GM21447 (cell line): ENCODE results near the gene CAPS.

Experiments used
- ATAC-seq: cut with Tn5 transposase; IDR thresholded peaks from one replicate; pipeline ENCODE4 v1.9.1; 2021; ENCODE audit not compliant: unreplicated experiment

Gene CAPS

DNA sequence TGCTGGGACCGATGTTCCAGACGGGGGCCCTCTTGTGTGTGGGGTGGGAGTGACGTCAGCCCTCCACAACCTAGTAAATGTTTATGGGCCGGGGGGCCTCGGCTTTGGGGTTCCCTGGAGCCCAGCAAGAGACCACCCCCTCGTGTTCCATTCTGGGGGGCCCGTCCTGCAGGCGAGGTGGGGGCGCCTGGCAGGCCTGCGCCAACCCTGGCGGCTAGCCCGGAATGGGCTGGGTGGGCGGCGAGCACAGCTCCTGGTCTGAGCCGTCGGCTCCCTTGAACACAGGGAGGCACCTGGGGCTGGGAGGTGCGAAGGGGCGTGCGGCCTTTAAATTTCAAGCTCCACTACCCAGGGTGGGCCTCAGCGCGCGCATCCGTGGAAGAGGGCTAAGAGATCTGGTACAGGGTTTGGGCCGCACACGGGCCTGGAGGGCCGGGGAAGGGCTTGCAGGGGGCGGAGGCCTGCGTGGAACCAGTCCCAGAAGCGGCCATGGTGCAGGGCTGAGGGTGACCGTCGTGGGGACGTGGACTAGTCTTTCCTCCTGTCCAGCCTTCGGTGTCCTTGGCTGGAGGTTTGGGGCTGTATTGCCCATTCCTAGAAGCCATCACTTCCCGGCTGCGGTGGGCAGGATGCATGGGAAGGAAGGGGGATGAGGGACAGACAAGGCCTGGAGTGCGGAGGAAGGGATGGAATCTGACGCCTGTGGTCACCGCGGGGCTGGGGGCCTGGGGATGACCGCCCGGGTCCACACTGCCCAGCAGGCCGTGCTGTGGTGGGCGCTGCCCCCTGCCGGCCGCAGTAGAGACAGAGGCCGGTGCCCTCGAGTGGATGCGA lies 21.9 kb upstream of the CAPS start:
- no peak for ATAC-seq

DNA sequence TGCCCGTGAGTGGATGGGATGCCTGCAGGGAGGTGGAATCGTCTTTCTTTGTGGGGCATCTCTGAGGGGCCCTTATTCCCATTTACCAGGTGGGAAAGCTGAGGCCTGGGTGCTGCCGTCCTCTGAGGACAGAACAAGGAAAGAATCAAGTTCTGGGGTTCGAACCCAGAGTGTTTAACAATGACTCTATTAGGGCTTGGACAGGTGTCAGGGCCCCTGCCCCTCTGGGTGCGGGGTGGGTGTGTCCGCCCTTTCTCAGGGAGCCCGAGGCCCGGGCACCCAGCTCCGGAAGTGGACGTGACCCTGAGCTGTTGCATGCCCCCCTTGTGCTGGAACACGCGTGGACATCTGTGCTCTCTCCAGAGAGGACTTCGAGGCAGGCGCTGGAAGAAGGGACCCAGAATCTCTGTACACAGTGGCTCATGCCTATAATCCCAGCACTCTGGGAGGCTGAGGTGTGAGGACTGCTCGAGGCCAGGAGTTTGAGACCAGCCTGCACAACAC lies 21.2 kb upstream of the CAPS start:
- ATAC-seq: no peak

DNA sequence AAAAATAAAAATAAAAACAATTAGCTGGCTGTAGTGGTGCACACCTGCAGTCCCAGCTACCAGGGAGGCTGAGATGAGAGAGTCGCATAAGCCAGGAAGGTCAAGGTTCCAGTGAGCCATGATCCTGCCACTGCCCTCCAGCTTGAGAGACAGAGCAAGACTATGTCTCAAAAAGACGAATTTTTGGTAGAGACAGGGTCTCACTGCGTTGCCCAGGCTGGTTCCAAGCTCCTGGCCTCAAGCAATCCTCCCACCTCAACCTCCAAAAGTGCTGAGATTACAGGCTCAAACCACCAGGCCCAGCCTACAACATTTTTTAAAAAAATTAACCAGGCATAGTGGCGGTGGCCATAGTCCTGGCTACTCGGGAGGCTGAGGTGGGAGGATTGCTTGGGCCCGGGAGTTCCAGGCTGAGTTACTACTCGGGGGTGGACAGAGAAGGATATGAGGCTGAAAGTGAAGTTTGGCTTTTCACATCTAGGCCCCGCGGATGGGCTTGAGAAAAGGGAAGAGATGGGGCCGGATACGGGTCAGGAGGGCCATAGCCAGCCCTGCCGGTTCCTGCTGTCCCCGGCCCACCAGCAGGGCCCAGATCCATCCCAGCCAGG lies 20.7 kb upstream of the CAPS start:
- ATAC-seq: no peak

DNA sequence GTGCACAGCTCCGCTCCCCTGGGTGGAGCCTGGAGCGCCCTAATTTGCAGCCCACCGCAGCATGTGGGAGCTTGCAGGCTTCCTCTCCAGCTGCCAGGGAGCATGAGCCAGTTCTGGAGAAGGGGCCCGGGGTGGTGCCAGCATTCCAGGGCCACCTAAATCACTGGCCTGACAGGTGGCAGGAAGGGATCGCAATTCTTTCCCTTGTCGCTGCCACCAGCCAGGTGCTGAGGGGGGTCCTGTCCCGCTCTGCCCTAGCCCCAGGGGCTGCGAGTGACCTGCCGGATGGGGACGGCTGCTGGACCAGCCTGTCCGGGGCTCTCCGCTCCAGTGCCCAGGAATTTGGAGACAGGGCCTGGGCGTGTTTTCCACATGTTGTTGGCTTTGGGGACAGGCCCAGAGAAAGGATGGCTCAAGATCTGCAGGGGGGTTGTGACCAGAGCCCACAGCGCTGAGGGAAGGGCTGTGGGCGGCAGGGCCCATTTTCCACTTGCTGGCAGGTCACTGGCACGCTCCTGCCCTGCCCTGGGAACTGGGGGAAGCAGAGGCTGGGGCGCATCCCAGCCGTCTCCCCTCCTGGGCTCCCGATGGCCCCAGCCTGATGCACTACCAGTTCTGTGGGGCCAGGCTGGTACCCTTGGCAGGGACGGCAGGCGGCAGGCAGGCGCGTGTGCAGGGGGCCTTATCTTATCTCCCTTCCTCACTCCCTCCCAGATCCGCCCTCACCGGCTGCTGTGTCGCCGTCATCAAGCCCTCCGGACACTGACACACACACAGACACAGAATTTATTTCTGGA lies 19.9 kb upstream of the CAPS start:
- no peak for ATAC-seq

DNA sequence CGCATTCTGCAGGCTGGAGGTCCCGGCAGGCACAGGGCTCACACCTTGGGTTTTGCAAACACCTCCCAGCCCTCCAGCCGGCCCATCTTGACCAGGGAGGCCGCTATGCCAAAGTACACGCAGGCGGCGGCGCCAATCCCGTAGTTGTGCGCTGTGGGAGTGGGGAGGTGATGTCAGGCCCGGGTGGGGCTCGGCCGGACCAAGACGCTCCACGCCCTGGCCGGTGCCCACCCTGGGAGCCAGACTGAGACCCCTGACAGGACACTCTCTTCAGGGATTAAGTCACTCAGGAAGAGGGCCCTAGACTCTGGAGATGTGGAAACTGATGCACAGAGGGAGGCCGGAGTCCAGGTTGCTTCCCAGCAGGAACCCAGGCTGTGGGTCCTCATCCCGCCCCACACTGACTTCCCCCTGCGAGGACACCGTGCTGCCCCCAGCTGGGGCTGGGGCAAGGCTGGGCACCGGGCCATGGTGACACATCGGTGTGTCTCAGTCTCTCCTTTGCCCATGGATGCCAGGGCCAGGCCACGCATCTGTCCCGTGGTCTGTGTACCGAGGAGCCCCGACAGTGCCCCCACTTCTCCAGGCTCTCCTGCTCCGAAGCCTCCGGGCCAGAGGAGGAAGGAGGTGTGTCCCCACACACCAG lies 19.2 kb upstream of the CAPS start:
- ATAC-seq: no peak

DNA sequence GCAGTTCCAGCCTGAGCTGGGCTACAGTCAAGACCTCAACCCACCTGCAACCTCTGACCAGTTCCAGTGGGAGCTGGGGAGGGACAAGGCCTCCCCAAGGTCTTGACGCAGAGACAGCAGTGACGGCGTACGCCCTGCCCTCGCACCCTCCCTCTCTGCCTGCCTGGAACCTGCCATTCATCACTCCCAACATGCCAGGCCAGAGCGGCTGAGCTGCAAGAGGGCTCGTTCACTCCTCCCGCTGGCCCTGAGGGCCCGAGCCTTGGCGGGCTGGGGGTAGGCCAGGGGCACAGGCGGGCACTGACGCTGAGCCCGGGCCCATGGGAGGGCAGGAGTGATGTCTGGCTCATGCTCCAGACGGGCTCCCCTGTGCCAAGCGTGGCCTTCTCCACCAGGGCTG lies 18.6 kb upstream of the CAPS start:
- ATAC-seq: no peak

DNA sequence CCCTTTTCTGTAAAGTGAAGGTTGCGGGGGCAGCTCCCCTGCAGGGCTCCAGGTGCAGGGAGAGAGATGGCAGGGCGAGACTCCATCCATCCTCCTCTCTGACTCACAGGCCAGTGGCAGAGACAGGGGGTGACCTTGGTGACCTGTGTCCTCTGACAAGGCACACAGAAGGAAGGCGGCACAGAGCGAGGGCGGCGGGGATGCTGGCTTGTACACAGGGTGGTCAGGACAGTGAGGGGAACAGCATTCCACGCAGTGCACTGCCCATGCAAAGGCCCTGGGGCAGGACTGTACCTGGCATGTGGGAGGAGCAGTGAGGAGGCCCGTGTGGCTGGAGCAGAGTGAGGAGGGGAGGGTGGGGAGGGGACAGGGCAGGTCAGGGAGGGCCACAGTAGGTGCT lies 18.2 kb upstream of the CAPS start:
- no peak for ATAC-seq

DNA sequence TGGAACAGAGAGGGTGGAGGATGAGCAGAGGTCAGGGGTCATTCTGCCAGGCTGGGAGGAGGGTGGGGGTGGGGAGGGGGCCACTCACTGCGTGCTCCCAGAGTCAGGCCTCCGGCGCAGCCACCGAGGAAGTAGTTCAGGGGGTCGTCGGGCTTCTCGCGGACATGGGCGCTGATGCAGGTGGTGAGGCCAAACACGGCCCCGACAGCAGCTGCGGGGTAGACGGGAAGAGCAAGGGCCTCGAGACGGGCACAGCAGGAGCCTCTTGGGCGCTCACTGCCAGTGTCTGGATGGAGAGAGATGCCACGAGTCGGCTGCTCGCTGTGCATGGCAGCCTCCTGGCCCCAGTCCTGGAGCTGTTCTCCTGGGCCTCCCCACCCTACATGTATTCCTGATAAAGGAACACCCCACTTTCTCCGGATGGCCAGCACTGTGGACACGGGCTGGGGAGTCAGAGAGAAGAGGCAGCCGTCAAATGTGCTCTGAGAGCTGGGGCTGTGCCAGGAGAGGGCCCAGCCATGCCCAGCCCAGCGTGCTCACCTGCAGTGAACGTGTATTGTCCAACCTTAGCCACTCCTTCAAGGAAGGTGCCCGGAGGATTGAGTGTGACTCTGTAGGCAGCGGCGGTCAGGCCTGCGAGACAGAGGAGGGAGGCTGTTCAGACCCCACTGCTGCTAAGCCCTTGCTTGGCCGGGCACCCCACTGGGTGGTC lies 17.5 kb upstream of the CAPS start:
- no peak for ATAC-seq

DNA sequence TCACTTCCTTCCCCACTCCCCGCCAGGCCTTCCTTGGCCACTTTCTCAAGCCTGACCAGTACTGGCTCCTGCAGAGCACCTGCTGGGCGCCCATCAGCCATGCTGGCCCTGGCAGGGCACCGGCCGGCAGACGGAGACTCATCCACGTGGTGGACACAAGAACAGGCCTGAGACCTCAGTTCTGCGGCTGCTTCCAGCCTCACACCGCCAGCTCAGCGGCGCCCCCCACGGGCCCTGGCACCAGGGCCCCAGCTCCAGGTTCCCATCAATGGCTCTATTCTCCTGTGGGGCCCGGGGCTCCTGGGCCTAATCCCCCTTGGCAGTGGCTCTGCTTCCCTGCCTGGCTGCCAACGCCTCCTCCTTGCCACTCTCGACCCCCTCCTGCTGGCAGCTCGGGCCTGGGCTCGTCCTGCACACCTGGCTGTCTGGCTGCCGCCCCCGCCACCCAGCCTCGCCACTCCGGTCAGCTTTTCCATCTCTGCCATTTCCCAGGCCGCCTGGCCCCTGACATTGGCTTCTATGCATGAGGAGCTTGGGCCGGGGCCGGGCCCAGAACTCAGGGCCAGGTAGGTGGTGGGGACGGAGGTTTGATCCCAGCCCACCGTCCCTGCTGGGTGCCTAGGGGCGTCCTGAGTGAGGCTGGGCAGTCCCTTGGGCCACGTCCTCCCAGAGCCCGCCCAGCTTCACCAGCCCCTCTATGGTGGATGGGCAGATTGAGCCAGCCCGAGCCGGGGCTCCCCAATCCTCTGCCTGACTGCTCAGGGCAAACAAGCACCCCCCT lies 16.7 kb upstream of the CAPS start:
- no peak for ATAC-seq

DNA sequence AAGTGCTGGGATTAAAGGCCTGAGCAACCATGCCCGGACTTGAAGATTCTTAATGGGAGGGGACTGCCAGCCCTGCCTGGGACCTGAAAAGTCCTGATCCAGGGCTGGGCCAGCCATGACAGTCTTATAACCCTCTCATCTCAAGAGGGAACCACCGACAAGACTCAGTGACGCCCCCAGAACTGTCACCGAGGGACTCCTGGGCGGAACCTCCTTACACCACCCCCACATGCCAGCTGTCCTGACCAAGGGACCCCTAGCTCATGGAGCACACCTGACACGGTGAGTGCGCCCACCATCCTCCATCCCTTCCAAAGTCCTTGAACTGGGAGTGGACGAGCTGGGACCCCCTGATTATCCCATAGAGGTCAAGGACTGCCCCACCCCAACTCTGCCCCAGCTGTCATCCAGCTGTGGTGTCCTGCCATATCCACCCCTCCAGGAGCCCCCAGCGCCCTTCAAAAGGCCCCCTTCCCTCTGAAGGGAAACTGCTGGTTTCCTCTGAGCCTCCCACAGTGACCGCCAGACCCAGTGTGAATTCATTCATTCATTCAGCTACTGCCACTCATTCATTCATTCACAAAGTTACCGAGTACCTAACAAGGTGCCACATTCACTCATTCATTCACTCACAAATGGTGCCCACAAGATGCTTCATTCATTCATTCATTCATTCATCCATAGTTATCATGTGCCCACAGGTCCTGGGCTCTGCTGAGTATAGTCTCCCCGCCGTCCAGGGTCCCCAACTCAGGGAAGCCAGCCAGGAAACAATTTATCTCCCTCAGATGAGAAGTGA lies 14.1 kb upstream of the CAPS start:
- ATAC-seq: no peak

DNA sequence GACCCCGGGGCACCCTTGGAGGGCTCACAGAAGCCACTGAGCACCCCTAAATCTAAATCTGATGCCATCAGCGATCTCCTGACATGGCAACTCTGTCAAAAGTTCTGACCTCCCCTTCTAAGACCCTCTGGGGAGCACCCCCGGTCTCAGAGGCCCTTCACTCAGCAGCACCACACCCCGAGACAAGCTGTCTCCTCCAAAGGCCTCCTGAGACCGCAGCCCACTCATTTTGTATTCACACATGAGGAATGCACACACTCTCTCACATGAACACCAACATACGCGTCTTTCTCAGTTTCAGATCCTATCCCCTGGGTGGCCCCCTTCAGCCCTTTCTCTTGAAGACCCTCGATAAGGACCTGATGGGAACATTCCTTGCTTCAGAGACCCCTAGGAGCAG lies 13.1 kb upstream of the CAPS start:
- no peak for ATAC-seq

DNA sequence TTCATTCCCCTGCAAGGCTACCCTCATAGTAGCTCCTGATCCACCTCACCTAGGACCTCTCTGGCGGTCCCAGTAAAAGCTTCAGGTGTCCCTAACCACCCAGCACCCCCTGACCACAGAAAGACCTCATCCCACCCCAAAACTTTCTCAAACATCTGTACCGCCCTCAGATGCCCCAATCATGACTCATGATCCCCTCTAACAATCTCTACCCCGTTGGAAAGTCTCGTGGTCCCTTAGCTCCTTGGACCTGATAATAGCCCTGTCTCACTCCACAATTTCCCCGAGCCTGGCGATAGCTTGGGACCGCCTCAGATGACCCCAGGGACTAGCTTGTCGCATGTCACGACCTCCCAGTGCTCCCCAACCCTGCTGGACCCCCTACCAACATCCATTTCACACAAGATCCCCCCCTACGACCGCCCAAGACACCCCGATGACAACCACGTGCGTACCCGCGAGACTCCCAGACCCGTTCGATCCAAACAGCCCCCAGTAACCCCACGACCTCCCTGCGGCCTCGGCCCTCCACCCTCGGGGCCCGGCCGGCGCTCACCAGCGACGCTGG lies 10.9 kb upstream of the CAPS start:
- ATAC-seq: no peak

DNA sequence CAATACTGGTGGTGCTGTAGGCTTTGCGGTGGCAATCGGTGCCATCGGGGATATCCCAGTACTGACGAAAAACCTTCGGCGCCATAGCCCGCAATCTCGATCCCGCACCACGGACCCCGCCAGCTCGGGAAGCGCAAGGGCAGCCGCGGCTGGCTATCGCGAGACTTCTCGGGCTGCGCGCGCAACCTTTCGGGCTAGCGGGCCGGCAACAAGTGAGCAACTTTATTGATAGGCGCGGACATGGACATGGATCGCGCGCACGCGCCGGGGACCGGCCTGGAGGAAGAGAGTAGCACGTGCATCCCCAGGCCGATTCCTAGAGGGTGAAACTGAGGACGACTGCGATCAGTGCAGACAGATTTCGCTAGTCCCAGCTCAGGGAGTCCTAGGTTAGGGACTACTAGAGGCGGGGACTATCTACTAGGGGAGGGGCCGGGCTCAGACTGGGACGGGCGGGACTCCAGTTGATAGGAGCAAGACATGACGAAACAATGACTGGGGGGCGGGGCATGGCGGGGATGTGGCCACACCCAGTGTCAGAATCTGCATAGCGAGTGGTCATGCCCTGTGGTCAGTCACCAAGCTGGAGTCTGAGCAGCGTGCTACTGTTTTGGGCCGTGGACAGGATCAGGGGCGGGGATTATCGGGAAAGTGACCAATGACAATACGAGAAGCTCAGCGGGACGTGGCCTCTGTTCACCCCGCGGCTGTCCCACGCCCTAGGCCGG lies 10.3 kb upstream of the CAPS start, which contains the start of gene NDUFA11:
Gene NDUFA11 (minus strand): TSS at position 167 of the 728 bp plus-strand sequence. CDS start 82 bp downstream, at position 85.
- peak; percentile 39 for ATAC-seq

DNA sequence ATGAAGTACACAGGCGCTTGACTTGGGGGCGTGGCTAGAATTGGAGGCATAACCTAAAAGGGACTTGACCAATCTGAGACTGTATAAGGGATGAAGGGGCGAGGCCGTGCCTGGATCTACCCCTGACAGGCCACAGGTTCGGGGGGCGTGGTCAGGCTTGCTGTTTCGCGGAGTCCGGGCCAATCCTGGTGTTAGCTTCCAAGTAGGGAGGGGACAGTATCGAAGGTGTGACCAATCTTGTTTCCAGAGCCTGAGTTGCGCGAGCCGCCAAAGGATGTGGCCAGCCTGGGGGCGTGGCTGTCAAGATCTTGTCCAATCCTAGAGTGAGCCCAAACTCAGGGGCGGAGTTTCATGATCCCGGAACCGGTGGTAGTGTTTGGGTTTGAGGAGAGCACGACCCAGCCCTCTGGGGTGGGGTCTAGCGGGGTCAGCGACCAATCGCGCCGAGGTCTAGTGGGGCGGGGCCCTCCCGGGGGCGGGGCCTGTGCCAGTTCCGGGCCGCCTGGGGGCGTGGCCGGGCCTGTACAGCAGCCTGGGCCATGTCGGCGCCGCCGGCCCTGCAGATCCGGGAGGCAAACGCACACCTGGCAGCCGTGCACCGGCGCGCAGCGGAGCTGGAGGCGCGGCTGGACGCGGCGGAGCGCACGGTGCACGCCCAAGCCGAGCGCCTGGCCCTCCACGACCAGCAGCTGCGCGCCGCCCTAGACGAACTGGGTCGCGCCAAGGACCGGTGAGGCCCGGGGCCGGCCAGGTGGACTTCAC lies 9.5 kb upstream of the CAPS start, which contains the start of gene VMAC:
Gene VMAC (plus strand): TSS at position 521 of the 762 bp plus-strand sequence. CDS start 19 bp downstream, at position 540.
- ATAC-seq: peak; percentile 81

DNA sequence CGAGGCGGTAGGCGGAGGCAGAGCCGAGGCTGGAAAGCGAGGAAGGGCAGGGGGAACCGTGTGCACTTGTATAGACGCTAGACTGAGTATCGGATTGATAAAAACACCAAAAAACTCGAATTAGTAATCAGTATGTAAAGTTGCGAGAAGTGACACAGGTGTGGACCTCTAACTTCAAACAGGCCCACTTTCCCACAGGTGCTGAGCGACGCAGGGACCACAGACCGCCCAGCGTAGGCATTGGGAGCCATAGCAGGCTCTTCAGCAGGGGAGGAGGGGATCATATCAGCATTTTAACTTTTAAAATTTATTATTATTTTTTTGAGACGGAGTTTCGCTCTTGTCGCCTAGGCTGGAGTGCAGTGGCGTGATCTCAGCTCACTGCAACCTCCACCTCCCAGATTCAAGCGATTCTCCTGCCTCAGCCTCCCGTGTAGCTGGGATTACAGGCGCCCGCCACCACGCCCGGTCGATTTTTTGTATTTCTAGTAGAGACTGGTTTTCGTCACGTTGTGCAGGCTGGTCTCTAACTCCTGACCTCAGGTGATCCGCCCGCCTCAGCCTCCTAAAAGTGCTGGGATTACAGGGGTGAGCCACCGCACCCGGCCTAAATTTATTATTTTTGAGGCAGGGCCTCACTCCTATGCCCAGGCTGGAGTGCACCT lies 8.8 kb upstream of the CAPS start:
- ATAC-seq: no peak

DNA sequence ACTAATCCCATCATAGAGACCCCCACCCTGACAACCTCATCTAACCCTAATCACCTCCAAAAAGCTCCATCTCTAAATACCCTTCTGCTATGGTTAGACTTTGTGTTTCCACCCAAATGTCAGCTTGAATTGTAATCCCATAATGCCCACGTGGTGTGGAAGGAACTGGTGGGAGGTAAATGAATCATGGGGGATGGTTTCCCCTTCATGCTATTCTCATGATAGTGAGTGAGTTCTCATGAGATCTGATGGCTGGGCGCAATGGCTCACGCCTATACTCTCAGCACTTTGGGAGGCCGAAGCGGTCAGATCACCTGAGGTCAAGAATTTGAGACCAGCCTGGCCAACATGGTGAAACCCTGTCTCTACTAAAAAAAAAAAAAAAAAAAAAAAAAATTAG lies 6.8 kb upstream of the CAPS start:
- ATAC-seq: no peak
